Right renal pelvis (tissue), 4 donors: ENCODE results near the gene LENG9. TPM values are rescaled to one million over a fixed set of nuclear protein-coding genes. Genes with fewer than 3 reads are reported as not detected.
A peak's percentile ranks its signal among the peaks of the same experiment; 100 is the strongest.
"Not testable (repeated sequence)": the region's sequence is repeated elsewhere in the genome, so short reads cannot be mapped to it uniquely, and the experiment has no call there.

ENCODE experiments used
- DNase-seq, 4 donors: peaks; one replicate each; pipeline ENCODE4 v3.0.0-alpha.2; 2013; ENCODE audit warnings: low read depth in 4 of 4, low spot score in 3 of 4, missing footprints in 1 of 4
- polyA plus RNA-seq, 4 donors: library from polyadenylated mRNA; unstranded; fragments of 120-200 nt; gene quantifications; one replicate each; pipeline ENCODE4 v1.2.1, GENCODE V29; 2013; ENCODE audit not compliant: insufficient read length in 4 of 4

LENG9 gene
- 1 to 10 TPM; 1.4 to 2.9 (median 1.8) TPM for polyA plus RNA-seq

- peak; percentile 78 to 89 (median 86) for DNase-seq
Observed at GRCh38 chr19:54463531-54464043, at the start of gene LENG9. Gene LENG9, minus strand, starts transcription at chr19:54463778. Its CDS starts 252 bp downstream, at chr19:54463526.

GRCh38 chr19:54509200-54509940, 45.8 kb upstream of the LENG9 start:
- not testable (repeated sequence) for DNase-seq

- DNase-seq: not testable (repeated sequence)
Observed at GRCh38 chr19:54508487-54508886, 44.9 kb upstream of the LENG9 start.

DNA sequence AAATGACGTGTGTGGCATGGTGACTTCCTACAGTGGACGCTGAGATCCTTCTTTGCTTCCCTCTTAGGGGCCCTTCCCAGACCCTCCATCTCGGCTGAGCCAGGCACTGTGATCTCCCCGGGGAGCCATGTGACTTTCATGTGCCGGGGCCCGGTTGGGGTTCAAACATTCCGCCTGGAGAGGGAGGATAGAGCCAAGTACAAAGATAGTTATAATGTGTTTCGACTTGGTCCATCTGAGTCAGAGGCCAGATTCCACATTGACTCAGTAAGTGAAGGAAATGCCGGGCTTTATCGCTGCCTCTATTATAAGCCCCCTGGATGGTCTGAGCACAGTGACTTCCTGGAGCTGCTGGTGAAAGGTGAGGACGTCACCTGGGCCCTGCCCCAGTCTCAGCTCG, 44.2 kb upstream of the LENG9 start:
- DNase-seq: no peak

- not testable (repeated sequence) for DNase-seq
Observed at GRCh38 chr19:54507038-54507717, 43.6 kb upstream of the LENG9 start.

GRCh38 chr19:54506079-54506478, 42.5 kb upstream of the LENG9 start:
- no peak for DNase-seq

DNA sequence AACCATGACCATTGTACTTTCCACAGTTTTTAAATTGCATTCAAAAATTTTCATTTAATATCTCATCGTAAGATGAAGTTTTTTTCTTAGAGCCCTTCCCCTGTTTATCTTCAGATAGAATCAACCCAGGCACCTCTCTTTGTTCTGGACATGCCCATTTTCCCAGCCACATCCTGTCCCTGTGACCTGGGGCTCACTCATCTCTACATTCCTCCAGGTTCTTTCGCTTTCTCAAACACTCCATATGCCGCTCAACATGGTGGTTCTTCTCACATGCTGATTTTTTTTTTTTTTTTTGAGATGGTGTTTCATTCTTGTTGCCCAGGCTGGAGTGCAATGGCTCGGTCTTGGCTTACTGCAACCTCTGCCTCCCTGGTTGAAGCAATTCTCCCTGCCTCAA, 42.0 kb upstream of the LENG9 start:
- DNase-seq: not testable (repeated sequence)

GRCh38 chr19:54502518-54503048, 39.0 kb upstream of the LENG9 start, which contains the start of gene LAIR2:
Gene LAIR2, plus strand, starts transcription at chr19:54502831. Its CDS starts 88 bp downstream, at chr19:54502919.
- no peak for DNase-seq

- DNase-seq: not testable (repeated sequence)
Observed at GRCh38 chr19:54498451-54498772, 34.8 kb upstream of the LENG9 start.

GRCh38 chr19:54497747-54498450, 34.3 kb upstream of the LENG9 start:
- not testable (repeated sequence) for DNase-seq

- DNase-seq: not testable (repeated sequence)
Observed at GRCh38 chr19:54495284-54495683, 31.7 kb upstream of the LENG9 start.

- no peak for DNase-seq
Observed at GRCh38 chr19:54493967-54494585, 30.5 kb upstream of the LENG9 start.

GRCh38 chr19:54493056-54493455, 29.5 kb upstream of the LENG9 start:
- DNase-seq: not testable (repeated sequence)

GRCh38 chr19:54492568-54492967, 29.0 kb upstream of the LENG9 start:
- DNase-seq: no peak

- no peak for DNase-seq
Observed at GRCh38 chr19:54489766-54490165, 26.2 kb upstream of the LENG9 start.

- DNase-seq: no peak
Observed at GRCh38 chr19:54489341-54489740, 25.8 kb upstream of the LENG9 start.

DNA sequence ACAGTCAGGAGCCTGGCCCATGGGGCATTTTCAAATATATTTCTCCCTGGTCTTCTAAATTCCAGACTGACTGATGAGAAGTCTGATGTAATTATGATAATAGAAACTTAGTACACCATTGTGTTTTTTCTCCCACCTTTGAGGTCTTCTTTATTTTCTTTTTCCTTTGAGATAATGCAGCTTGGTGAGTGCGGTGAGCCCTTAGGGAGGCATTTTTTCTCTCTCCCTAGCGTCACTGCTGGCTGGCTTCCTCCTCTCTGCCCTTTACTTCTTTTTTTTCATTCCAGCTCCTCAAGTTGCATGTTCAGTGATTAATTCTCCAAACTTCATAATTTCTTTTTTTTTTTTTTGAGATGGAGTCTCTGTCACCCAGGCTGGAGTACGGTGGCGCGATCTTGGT, 22.3 kb upstream of the LENG9 start:
- DNase-seq: no peak

DNA sequence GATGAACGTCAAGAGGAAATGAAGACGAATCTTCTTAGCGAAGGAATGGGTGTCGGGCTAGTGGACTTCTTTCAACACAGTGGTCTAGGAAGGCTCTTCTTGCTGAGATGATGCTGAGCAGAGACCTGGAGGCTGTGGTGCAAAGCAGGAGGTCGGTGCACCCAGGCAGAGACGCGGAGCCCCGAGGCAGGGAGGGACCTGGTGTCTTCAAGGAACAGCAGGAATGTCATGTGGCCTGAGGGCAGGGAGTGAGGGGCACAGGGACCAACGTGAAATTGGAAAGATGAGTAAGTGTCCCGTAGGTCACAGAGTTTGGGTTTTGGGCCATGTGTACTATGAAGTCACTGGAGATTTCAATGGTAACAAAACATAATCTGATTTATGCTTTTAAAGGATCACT, 20.9 kb upstream of the LENG9 start:
- DNase-seq: no peak

DNA sequence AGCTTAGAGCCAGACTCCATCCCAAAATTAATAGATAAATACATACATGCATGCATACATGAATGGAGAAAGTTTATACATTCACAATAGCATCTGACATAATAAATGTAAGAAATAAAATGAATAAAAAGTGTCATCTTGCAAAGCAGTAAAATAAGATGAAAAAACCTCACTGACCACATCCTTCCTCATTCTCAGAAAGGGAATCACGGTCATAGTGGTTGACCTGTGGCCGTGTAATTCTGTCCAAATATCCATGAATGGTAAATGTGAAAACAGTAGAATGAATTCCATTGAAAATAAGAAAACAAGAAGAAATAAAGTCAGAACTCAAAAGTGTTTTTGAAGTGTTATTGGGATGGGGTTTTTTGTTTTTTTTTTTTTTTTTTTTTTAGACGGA, 19.3 kb upstream of the LENG9 start:
- DNase-seq: no peak

GRCh38 chr19:54481326-54481930, 17.9 kb upstream of the LENG9 start:
- DNase-seq: no peak
